Stimulated activated naive CD8-positive, alpha-beta T cell treated with anti-CD3 and anti-CD28 coated beads, Interleukin-15, Interleukin-2, amounts not matched to agents 100 ng/mL and 50 ng/mL, for 24 hours (primary cell): ENCODE data around the gene VMP1.

Experiments
- H3K27ac Mint-ChIP-seq: one replicate; pipeline ENCODE4 v1.8.0; 2021; ENCODE audit warnings: mild to moderate bottlenecking, mixed read lengths
- H3K27me3 Mint-ChIP-seq: one replicate; pipeline ENCODE4 v1.8.0; 2021; ENCODE audit warnings: mixed read lengths
- H3K36me3 Mint-ChIP-seq: one replicate; pipeline ENCODE4 v1.8.0; 2021; ENCODE audit warnings: low read depth, mixed read lengths
- H3K4me1 Mint-ChIP-seq: one replicate; pipeline ENCODE4 v1.8.0; 2021; ENCODE audit warnings: low read depth, mixed read lengths
- H3K4me3 Mint-ChIP-seq: one replicate; pipeline ENCODE4 v1.8.0; 2021; ENCODE audit warnings: mild to moderate bottlenecking, mixed read lengths
- H3K9me3 Mint-ChIP-seq: one replicate; pipeline ENCODE4 v1.8.0; 2021; ENCODE audit warnings: mixed read lengths

VMP1 gene

DNA sequence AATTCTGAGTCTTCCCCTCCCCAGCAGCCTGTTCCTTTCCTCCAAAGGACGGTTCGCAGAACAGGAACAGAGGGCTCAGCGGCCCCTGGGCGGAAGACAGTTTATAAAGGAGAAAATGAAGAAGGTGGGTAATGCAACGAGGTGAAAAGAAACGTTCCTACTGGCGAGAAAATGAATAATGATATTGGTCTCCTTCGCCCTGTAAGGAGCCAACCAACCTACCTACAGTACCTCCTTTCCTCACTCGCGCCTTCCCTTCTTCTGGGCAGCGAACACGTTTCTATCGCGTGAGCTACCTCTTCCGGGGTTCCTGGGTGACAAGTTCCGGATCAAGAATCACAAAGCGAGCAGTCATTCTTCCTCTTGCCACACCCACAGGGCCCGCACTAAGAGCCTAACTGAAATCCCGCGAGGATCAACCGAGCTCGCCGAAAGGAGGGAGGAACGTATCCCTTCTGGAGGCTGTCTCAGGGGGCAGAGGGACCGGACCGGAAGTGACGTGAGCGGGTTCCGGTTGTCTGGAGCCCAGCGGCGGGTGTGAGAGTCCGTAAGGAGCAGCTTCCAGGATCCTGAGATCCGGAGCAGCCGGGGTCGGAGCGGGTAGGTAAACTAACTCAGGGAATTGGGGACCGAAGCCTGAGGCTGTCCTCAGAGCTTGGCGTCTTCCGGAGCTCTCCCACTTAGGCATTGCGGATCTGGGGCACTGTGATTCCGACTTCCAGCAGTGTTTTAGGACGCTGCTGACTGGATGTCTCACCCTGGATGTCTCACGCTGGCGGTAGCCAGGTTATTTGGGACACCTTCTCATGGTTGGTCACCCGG is at the start of gene VMP1, which contains the start of gene PTRH2:
TSS of gene VMP1 (plus strand) at position 506 of the 822 bp plus-strand sequence. CDS start 23,793 bp downstream, outside the sequence.
TSS of gene PTRH2 (minus strand) at position 282 of the 822 bp plus-strand sequence. CDS start 9,452 bp downstream, outside the sequence.
- H3K36me3 Mint-ChIP-seq, result peaks cover 31% of the 10 kb centered on the region
- no peaks in the 10 kb centered on the region for H3K9me3 Mint-ChIP-seq
- peaks cover 74% of the 10 kb centered on the region for H3K4me1 Mint-ChIP-seq
- no peaks in the 10 kb centered on the region for H3K27me3 Mint-ChIP-seq
- H3K27ac Mint-ChIP-seq, result peak within 1 kb of the TSS; percentile 95
- peak within 1 kb of the TSS; percentile 96 for H3K4me3 Mint-ChIP-seq

- no peaks in the 10 kb centered on the region for H3K9me3 Mint-ChIP-seq
- peaks cover 27% of the 10 kb centered on the region for H3K4me1 Mint-ChIP-seq
- no peak overlapping the region for H3K27ac Mint-ChIP-seq
- H3K36me3 Mint-ChIP-seq, result peaks cover 74% of the 10 kb centered on the region
- no peaks in the 10 kb centered on the region for H3K27me3 Mint-ChIP-seq
- H3K4me3 Mint-ChIP-seq, result no peak overlapping the region
Observed at GRCh38 chr17:59666235-59666634, 41.2 kb upstream of the VMP1 start.

GRCh38 chr17:59668816-59669215 is 38.6 kb upstream of the VMP1 start:
- Mint-ChIP-seq H3K36me3 (peaks cover 71% of the 10 kb centered on the region), H3K4me1 (peaks cover 37% of the 10 kb centered on the region), H3K27me3 (no peaks in the 10 kb centered on the region), H3K9me3 (no peaks in the 10 kb centered on the region), H3K27ac (peak overlapping the region; percentile 58), H3K4me3 (no peak overlapping the region)

DNA sequence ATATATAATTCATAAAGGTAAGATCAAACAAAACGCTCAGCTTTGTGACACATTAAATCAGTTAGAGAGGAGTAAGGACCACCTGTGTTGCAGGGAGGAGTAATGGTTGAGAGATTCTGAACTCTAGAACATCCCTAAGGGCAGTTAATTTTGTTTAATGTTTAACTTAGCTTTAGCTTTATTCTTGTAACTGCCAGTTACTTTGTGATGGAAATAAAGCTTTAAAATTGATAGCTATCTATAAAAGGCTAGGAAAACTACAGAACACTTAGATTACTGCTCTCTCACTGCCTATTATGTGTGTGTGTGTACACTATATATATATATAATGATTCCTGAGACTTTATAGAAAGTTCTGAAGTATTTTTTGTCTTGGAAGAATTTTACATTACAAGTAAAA is 38.0 kb upstream of the VMP1 start:
- Mint-ChIP-seq H3K9me3 (no peaks in the 10 kb centered on the region), H3K36me3 (peaks cover 73% of the 10 kb centered on the region), H3K27me3 (no peaks in the 10 kb centered on the region), H3K27ac (peak overlapping the region; percentile 76), H3K4me1 (peaks cover 37% of the 10 kb centered on the region), H3K4me3 (no peak overlapping the region)

- Mint-ChIP-seq H3K4me1 (peaks cover 37% of the 10 kb centered on the region), H3K27me3 (no peaks in the 10 kb centered on the region), H3K36me3 (peaks cover 73% of the 10 kb centered on the region), H3K27ac (peak overlapping the region; percentile 76), H3K4me3 (peak overlapping the region; percentile 5), H3K9me3 (no peaks in the 10 kb centered on the region)
Observed at GRCh38 chr17:59669944-59670343, 37.5 kb upstream of the VMP1 start.

DNA sequence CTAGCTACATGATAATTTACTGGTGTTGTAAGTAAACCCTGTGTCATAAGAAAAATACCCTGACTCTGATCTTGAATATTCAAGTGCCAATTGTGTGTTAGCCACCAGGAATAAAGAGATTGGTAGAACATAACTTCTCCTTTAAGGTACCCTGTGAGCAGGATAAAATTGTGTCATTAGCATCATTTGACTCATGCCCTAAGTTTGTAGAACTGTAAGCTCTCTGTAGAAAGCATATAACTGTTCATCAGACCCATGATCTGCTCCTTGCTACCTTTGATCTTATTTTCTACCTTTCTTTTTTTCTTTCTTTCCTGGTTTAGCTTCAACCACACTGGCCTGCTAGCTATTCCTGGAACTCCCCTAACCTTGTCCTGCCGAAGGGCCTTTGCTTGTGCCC is 36.1 kb upstream of the VMP1 start:
- H3K27me3 Mint-ChIP-seq, result no peaks in the 10 kb centered on the region
- H3K4me1 Mint-ChIP-seq, result peaks cover 41% of the 10 kb centered on the region
- H3K4me3 Mint-ChIP-seq, result no peak overlapping the region
- no peaks in the 10 kb centered on the region for H3K9me3 Mint-ChIP-seq
- H3K36me3 Mint-ChIP-seq, result peaks cover 73% of the 10 kb centered on the region
- H3K27ac Mint-ChIP-seq, result peak overlapping the region; percentile 76

DNA sequence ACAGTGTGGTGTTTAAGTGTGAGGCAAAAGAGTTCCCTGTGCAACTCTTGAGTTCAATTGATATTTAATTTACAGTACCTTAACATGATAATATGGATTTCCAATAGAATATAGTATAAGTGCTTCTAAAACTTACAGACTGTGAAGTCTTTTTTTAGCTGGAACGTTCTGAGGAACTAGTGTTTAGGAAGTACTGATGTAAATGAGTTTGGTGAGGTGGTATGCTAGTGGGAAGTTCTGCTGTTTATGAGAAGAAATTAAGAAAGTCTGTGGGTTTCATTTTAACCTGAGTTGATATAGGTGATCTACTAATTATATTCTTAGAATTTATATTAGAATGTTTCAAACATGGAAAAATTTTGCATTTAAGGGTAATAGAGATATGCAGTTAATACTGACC is 32.2 kb upstream of the VMP1 start:
- Mint-ChIP-seq H3K27ac (no peak overlapping the region), H3K4me3 (no peak overlapping the region), H3K4me1 (peaks cover 18% of the 10 kb centered on the region), H3K27me3 (no peaks in the 10 kb centered on the region), H3K9me3 (no peaks in the 10 kb centered on the region), H3K36me3 (peaks cover 71% of the 10 kb centered on the region)

- no peaks in the 10 kb centered on the region for H3K9me3 Mint-ChIP-seq
- peaks cover 9% of the 10 kb centered on the region for H3K4me1 Mint-ChIP-seq
- no peak overlapping the region for H3K27ac Mint-ChIP-seq
- peaks cover 73% of the 10 kb centered on the region for H3K36me3 Mint-ChIP-seq
- H3K4me3 Mint-ChIP-seq, result no peak overlapping the region
- no peaks in the 10 kb centered on the region for H3K27me3 Mint-ChIP-seq
Observed at GRCh38 chr17:59676716-59677115, 30.7 kb upstream of the VMP1 start.

DNA sequence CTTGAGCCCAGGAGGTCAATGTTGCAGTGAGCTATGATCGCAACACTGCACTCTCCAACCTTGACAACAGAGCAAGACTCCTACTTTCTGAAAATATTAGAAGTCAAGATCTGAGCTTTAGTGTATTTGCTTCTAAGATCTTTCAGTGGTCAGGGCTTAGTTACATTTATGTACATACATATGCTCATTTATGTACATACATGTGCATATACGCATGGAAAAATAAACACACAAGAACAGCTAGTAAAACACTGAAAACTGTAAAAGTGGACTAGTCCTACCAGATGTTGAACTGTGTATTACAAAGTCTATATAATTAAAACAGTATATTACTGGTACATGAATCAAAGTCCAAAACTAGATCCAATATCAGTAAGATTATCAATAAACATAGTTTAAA is 28.5 kb upstream of the VMP1 start:
- Mint-ChIP-seq H3K9me3 (no peaks in the 10 kb centered on the region), H3K4me3 (no peak overlapping the region), H3K27ac (no peak overlapping the region), H3K27me3 (no peaks in the 10 kb centered on the region), H3K36me3 (peaks cover 79% of the 10 kb centered on the region), H3K4me1 (peaks cover 5% of the 10 kb centered on the region)

DNA sequence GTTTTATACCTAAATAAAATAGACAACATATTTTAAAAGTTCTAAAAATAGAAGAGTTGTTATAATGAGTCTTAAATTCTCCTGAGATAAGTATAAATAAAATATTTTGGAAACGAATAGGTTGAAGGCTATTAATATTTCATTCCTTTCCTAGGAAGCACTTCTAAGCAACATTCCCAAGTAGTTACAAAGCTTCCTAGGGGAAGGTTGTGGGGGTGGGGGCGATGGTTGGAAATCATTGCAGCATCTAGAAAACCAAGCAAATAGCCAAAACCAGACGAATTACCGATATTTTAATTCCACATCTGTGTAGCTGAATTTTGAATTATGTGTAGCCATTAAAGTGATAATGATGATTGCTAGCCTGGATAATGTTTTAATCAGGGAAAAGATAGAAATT is 27.1 kb upstream of the VMP1 start:
- no peak overlapping the region for H3K4me3 Mint-ChIP-seq
- peaks cover under 1% of the 10 kb centered on the region for H3K4me1 Mint-ChIP-seq
- H3K27ac Mint-ChIP-seq, result no peak overlapping the region
- H3K27me3 Mint-ChIP-seq, result no peaks in the 10 kb centered on the region
- no peaks in the 10 kb centered on the region for H3K9me3 Mint-ChIP-seq
- peaks cover 77% of the 10 kb centered on the region for H3K36me3 Mint-ChIP-seq

- Mint-ChIP-seq H3K27ac (no peak overlapping the region), H3K36me3 (peaks cover 84% of the 10 kb centered on the region), H3K4me1 (no peaks in the 10 kb centered on the region), H3K9me3 (no peaks in the 10 kb centered on the region), H3K4me3 (no peak overlapping the region), H3K27me3 (no peaks in the 10 kb centered on the region)
Observed at GRCh38 chr17:59683283-59683682, 24.2 kb upstream of the VMP1 start.

- Mint-ChIP-seq H3K9me3 (no peaks in the 10 kb centered on the region), H3K36me3 (peaks cover 84% of the 10 kb centered on the region), H3K27me3 (no peaks in the 10 kb centered on the region), H3K4me3 (no peak overlapping the region), H3K27ac (no peak overlapping the region), H3K4me1 (no peaks in the 10 kb centered on the region)
Observed at GRCh38 chr17:59684967-59685366, 22.5 kb upstream of the VMP1 start.

- Mint-ChIP-seq H3K4me1 (peaks cover 3% of the 10 kb centered on the region), H3K27ac (peak overlapping the region; percentile 32), H3K9me3 (no peaks in the 10 kb centered on the region), H3K36me3 (peaks cover 75% of the 10 kb centered on the region), H3K27me3 (no peaks in the 10 kb centered on the region), H3K4me3 (no peak overlapping the region)
Observed at GRCh38 chr17:59688008-59688407, 19.4 kb upstream of the VMP1 start.

- Mint-ChIP-seq H3K9me3 (no peaks in the 10 kb centered on the region), H3K4me1 (peaks cover 3% of the 10 kb centered on the region), H3K27ac (peak overlapping the region; percentile 59), H3K4me3 (no peak overlapping the region), H3K27me3 (no peaks in the 10 kb centered on the region), H3K36me3 (peaks cover 74% of the 10 kb centered on the region)
Observed at GRCh38 chr17:59688496-59688895, 19.0 kb upstream of the VMP1 start.

- H3K9me3 Mint-ChIP-seq, result no peaks in the 10 kb centered on the region
- H3K36me3 Mint-ChIP-seq, result peaks cover 84% of the 10 kb centered on the region
- no peak overlapping the region for H3K27ac Mint-ChIP-seq
- peaks cover 30% of the 10 kb centered on the region for H3K4me1 Mint-ChIP-seq
- H3K27me3 Mint-ChIP-seq, result no peaks in the 10 kb centered on the region
- no peak overlapping the region for H3K4me3 Mint-ChIP-seq
Observed at GRCh38 chr17:59693582-59693981, 13.9 kb upstream of the VMP1 start.

DNA sequence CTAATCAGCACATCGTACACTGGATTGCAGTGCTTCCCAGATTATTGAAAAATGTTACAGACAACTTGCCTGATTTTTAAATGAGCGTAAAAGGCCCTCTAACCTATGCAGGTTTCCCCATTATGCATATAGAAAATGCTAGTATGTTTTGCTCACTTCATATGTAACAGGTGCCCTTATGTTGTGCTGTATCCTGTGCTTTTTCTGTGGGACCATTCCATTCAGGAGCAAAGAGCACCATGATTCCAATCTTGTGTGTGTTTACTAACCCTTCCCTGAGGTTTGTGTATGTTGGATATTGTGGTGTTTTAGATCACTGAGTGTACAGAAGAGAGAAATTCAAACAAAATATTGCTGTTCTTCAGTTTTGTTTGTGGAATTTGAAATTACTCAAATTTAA is 13.1 kb upstream of the VMP1 start:
- H3K27me3 Mint-ChIP-seq, result no peaks in the 10 kb centered on the region
- H3K9me3 Mint-ChIP-seq, result no peaks in the 10 kb centered on the region
- peaks cover 37% of the 10 kb centered on the region for H3K4me1 Mint-ChIP-seq
- H3K27ac Mint-ChIP-seq, result peak overlapping the region; percentile 1
- no peak overlapping the region for H3K4me3 Mint-ChIP-seq
- peaks cover 88% of the 10 kb centered on the region for H3K36me3 Mint-ChIP-seq
